T47D (cell line): ENCODE results near the gene PLPPR3.
"Not testable (repeated sequence)": the region's sequence is repeated elsewhere in the genome, so short reads cannot be mapped to it uniquely, and the experiment has no call there.

Source experiments
- DNase-seq, 2 experiments: peaks; one replicate each; pipeline versions ENCODE4 v3.0.0 to v3.0.0-alpha.2; 2011 to 2012; ENCODE audit warnings: low read depth in 1 of 2, low spot score in 1 of 2
- JUND ChIP-seq: IDR thresholded peaks from 2 replicates; pipeline ENCODE4 v1.6.1; 2012; ENCODE audit warnings: low read depth
- in situ Hi-C: cut with HindIII; loops from 2 replicates; pipeline ENCODE4 v1.10.0; 2016; ENCODE audit warnings: low sequenced_read_pairs, low pct_unique_long_range_greater_than_20kb

Gene PLPPR3

DNA sequence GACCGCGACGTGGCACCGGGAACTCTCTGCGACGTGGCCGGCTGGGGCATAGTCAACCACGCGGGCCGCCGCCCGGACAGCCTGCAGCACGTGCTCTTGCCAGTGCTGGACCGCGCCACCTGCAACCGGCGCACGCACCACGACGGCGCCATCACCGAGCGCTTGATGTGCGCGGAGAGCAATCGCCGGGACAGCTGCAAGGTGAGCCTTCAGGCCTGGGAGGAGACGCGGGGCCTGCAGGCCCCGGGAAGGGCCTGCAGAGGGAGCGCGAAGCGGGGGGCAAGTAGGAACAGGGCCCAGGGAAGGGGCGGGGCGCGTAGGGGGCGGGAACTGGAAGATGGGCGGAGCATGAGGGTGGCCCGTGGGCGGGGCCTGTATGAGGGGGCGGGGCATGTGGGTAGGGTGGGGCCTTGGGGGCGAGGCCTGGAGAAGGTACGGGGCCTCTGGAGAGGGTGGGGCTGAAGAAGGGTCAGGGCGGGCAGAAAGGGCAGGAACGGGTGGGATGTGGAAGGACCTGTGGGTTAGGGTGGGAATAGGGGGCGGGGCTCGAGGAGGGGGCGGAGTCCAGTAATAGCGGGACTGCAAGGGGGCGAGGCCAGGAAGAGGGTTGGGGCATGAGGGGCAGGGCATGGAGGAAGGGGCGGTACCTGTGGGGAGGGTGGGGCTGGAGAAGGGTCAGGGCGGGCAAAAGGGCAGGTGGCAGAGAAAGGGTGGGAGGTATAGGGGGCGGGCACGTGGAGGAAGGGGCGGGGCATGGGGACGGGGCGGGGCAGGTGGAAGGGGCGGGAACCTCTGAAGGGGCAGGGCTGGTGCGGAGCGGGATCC lies 40.2 kb upstream of the PLPPR3 start:
- DNase-seq = peak; percentile 76 to 87
- TF ChIP-seq JUND = no peak
- in situ Hi-C loops = no loop called here

DNA sequence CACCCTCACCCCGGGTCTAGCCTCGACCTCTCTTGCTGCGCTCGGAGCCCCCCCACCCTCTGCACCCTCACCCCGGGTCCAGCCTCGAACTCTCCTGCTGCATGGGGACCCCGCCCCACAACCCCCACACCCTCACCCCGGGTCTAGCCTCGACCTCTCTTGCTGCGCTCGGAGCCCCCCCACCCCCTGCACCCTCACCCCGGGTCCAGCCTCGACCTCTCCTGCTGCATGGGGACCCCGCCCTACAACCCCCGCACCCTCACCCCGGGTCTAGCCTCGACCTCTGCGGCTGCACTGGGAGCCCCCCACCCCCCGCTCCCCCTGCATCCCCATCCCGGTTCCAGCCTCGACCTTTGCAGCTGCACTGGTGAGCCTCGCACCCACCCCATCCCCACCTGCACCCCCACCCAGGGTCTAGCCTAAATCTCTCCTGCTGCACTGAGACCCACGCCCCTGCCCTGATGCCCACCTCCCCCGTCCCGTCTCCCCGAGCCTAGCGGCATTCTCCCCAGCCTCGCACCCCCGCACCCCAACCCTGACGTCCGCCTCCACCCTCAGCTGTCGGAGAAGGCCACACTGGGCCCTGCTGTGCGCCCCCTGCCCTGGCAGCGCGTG lies 39.5 kb upstream of the PLPPR3 start:
- no peak for TF ChIP-seq JUND
- DNase-seq = no peak
- in situ Hi-C loops = no loop called here

DNA sequence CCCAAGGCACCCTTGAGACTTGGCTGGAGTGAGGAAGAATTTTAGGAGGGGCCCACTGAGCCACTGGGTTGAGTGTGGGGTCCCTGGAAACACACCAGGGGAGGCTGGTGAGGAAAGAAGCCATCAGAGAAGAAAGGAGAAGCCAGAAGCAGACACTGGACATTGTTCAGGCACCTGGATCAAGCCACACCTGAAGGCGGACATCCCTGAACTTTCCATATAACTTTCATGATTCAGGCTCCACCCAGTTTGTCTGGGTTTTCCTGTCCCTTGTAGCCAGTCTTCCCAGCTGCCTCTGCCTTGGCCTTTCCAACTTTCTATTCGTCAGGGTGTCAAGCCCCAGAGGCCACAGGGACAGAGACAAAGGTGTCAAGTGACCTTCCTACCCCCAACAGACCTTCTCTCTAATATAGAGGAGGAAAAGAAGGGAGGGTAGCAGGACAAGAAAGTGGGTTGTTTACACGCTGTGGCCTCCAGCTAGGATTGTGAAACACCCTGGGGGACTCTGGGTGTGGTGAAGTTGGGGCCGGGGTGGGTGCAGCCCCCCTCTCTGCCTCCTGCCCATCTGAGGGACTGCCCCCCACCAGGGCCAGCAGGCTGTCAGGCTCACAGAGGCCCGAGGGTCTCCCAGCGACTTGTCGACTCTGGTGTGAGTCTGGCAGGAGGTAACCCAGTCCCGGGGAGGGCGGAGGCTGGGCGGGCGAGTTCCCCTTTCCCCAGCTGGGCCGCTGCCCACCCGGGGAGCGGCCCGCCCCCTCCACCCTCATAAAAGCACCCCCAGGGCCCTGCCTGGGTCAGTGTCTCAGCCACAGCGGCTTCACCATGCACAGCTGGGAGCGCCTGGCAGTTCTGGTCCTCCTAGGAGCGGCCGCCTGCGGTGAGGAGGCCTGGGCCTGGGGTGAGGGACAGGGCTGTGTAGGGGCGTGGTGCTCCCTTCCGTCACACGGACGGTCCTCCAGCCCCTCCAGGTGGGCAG lies 37.4 kb upstream of the PLPPR3 start, which contains the start of gene CFD:
TSS of gene CFD (plus strand) at position 797 of the 976 bp plus-strand sequence. CDS start at position 823, 26 bp downstream.
- TF ChIP-seq JUND = no peak
- DNase-seq = no peak
- in situ Hi-C loops = no loop called here

- in situ Hi-C loops = no loop called here
- no peak for TF ChIP-seq JUND
- no peak for DNase-seq
Observed at GRCh38 chr19:858284-858683, 36.5 kb upstream of the PLPPR3 start.

- in situ Hi-C loops = no loop called here
- no peak for TF ChIP-seq JUND
- no peak for DNase-seq
Observed at GRCh38 chr19:855566-856120, 33.9 kb upstream of the PLPPR3 start.

DNA sequence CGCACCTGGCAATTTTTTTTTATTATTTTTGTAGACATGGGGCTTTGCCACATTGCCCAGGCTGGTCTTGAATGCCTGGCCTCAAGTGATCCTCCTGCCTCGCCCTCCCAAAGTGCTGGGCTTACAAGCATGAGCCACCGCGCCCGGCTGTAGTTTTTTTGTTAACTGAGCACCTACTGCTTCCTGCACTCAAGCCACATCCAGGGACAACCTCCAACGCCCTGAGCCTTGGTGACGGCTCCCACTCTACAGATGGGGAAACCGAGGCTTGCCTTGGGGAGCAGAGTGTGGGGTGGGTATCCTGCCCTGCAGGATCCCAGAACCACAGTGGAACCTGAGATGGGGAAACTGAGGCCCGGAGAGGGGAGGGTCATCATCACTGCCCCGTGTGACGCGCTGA lies 33.4 kb upstream of the PLPPR3 start:
- in situ Hi-C loops = no loop called here
- no peak for DNase-seq
- TF ChIP-seq JUND = no peak

DNA sequence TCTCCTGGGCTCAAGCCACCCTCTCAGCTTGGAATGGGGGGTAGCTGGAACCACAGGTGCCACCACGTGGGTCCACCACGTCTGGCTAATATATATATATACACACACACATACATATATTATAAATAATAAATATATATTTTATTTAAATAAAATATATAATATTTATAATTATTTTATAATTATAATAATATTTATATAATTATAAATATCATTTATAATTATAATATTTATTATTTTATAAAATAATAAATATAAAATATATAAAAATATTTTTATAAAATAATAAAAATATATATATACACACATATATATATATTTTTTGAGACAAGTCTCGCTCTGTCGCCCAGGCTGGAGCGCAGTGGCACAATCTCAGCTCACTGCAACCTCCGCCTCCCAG lies 32.8 kb upstream of the PLPPR3 start:
- no peak for DNase-seq
- in situ Hi-C loops = no loop called here
- TF ChIP-seq JUND = no peak

DNA sequence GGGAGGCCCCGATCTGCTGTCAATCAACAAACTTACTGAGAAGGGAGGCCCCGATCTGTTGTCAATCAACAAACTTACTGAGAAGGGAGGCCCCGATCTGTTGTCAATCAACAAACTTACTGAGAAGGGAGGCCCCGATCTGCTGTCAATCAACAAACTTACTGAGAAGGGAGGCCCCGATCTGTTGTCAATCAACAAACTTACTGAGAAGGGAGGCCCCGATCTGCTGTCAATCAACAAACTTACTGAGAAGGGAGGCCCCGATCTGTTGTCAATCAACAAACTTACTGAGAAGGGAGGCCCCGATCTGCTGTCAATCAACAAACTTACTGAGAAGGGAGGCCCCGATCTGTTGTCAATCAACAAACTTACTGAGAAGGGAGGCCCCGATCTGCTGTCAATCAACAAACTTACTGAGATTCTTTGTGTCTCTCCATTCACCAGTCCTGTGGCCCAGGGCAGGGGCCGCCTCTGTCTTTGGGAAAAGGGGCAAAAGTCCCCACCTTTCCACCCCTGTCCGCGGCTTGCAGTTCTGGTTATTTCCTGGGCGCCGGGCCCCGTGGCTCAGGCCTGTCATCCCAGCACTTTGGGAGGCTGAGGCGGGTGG lies 32.0 kb upstream of the PLPPR3 start:
- in situ Hi-C loops = not testable (repeated sequence)

GRCh38 chr19:853014-853585 lies 31.3 kb upstream of the PLPPR3 start:
- in situ Hi-C loops = no loop called here
- DNase-seq = no peak
- TF ChIP-seq JUND = no peak

More for the DNA sequence above, 32.0 kb upstream of the PLPPR3 start:
- not testable (repeated sequence) for DNase-seq

- in situ Hi-C loops = no loop called here
- no peak for TF ChIP-seq JUND
- DNase-seq = no peak
Observed at GRCh38 chr19:852136-853013, 30.6 kb upstream of the PLPPR3 start, which contains the start of gene ELANE. TSS of gene ELANE (plus strand) at chr19:852303. CDS start at chr19:852329, 26 bp downstream.

DNA sequence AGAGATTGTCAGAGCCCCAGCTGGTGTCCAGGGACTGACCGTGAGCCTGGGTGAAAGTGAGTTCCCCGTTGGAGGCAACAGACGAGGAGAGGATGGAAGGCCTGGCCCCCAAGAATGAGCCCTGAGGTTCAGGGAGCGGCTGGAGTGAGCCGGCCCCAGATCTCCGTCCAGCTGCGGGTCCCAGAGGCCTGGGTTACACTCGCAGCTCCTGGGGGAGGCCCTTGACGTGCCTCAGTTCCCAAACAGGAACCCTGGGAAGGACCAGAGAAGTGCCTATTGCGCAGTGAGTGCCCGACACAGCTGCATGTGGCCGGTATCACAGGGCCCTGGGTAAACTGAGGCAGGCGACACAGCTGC lies 29.2 kb upstream of the PLPPR3 start:
- in situ Hi-C loops = no loop called here
- no peak for TF ChIP-seq JUND
- no peak for DNase-seq
